ENCODE measurements around the gene NLRP6. TPM values are rescaled to one million over a fixed set of nuclear protein-coding genes. Genes with fewer than 3 reads are reported as not detected.
"Not testable (repeated sequence)": the region's sequence is repeated elsewhere in the genome, so short reads cannot be mapped to it uniquely, and the experiment has no call there.

The NLRP6 gene
- total RNA-seq, 1 donor from 2014 or later: not detected

GRCh38 chr11:319121-319887, 41.1 kb downstream of the NLRP6 start:
- DNase-seq (ENCODE audit: extremely low read depth, low read depth, low spot score): not testable (repeated sequence)

GRCh38 chr11:319888-320273, 41.7 kb downstream of the NLRP6 start:
- not testable (repeated sequence) for DNase-seq (ENCODE audit: extremely low read depth, low read depth, low spot score)

DNA sequence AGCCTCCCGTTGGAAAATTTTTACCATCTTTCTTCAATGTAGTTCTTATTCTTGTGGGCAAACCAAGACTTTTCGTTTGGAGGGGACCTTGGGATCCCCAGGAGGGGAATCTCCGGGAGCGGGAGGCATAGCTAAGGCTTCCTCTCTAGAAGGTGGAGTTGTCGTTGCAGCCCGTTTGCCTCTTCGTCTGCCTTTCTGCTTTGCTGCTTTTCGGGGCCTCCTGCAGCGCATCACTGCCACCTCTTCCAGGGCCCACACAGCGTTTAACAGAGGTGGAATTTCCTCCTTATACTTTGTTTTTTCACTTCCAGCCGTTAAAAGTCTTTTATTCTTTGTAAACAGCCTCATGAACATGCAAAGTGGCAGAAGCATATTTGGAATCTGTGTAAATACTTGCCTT, 45.9 kb downstream of the NLRP6 start:
- no peak for DNase-seq (ENCODE audit: extremely low read depth, low read depth, low spot score)

DNA sequence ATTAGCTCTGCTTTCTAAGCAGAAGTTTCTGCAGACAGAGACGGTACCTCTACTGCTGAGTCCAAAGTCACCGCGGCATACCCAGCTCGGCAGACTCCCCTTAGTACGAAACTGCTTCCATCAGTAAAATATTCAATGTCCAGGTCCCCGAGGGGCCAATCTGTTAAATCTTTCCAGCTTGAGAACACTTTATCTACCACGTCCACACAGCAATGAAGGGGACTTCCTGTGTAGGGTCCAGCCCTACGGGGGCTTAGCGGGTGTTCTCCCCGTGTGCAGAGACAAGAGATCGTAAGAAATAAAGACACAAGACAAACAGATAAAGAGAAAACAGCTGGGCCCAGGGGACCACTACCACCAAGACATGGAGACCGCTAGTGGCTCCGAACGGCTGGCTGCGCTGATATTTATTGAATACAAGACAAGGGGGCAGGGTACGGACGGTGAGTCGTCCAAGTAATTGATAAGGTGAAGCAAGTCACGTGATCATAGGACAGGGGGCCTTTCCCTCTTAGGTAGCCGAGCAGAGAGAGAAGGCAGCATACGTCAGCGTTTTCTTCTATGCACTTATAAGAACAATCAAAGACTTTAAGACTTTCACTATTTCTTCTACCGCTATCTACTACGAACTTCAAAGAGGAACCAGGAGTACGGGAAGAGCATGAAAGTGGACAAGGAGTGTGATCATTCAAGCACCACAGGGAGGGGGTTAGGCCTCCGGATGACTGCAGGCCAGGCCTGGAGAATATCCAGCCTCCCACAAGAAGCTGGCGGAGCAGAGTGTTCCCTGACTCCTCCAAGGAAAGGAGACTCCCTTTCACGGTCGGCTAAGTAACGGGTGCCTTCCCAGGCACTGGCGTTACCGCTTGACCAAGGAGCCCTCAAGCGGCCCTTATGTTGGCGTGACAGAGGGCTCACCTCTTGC, 46.6 kb downstream of the NLRP6 start:
- DNase-seq (ENCODE audit: extremely low read depth, low read depth, low spot score): not testable (repeated sequence)

DNA sequence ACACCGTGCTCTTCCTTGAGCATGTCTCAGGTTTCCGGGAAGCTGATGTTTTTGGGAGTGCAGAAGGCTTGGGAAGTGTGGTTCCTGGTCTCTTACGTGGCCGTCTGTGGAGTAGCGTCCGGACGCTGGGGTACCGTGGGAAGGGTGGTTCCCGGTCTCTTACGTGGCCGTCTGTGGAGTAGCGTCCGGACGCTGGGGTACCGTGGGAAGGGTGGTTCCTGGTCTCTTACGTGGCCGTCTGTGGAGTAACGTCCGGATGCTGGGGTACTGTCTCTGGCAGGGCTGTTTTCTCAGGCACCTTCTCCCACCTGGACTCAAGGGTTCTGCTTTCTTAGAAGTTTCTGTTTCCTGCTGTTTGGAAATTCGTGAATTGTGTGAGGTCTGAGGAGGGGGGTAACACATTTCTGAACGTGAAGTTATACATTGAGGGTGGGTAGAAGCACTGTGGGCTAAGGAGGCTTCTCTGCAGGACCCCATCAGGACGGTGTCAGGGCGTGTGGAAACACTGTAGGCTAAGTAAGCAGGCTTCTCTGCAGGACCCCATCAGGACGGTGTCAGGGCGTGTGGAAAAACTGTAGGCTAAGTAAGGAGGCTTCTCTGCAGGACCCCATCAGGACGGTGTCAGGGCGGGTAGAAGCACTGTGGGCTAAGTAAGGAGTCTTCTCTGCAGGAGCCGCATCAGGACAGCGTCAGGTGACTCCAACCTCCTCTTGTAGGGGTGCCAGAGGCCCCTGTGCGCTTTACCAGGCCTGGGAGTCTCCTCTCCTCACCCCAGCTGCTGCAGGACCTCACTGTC, 47.8 kb downstream of the NLRP6 start:
- no peak for DNase-seq (ENCODE audit: extremely low read depth, low read depth, low spot score)

- DNase-seq (ENCODE audit: extremely low read depth, low read depth, low spot score): no peak
Observed at GRCh38 chr11:326592-326841, 48.3 kb downstream of the NLRP6 start.

- no peak for DNase-seq (ENCODE audit: extremely low read depth, low read depth, low spot score)
Observed at GRCh38 chr11:326842-327580, 48.8 kb downstream of the NLRP6 start.

DNA sequence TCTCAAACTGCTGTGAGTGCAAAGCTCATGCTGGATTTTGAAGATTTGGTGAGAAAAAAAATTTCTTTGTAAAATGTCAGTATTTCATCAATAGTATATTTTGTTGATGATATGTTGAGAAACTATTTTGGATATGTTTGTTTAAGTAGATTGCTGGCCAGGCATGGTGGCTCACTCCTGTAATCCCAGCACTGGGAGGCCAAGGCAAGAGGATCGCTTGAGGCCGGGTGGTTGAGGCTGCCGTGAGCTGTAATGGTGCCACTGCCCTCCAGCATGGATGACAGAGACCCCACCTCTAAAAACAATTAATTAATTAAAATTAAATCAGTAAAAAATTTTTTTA, 49.3 kb downstream of the NLRP6 start:
- DNase-seq (ENCODE audit: extremely low read depth, low read depth, low spot score): no peak

DNA sequence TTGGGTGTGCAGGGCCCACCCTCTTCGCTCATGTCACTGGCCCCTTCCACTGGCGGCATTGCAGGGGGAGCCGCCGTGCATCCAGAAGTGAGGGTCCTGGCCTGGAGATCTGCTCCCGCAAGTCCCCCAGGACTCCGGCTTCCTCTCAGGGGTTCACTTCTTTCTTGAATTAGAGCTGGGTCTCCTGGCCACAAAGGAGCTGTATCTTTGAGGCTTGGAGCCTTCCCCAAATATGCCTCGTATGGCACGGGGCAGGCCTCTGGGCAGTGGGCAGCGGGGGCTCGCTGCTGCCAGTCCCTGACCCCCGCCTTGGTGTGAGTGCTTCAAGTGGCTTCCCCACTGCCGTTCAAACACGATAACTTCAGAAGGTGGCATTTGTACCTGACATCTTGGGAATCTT, 49.8 kb downstream of the NLRP6 start:
- no peak for DNase-seq (ENCODE audit: extremely low read depth, low read depth, low spot score)

DNA sequence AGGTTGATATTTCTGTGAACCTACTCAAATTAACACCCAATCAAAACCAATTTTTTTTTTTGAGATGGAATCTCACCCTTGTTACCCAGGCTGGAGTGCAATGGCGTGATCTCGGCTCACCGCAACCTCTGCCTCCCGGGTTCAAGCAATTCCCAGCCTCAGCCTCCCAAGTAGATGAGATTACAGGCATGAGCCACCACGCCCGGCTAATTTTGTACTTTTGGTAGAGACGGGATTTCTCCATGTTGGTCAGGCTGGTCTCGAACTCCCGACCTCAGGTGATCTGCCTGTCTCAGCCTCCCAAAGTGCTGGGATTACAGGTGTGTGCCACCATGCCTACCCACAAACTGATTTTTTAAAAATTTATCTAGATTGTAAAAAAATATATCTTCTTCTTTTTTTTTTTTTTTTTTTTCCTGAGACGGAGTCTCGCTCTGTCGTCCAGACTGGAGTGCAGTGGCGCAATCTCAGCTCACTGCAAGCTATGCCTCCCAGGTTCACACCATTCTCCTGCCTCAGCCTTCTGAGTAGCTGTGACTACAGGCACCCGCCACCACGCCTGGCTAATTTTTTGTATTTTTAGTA, 50.4 kb downstream of the NLRP6 start:
- DNase-seq (ENCODE audit: extremely low read depth, low read depth, low spot score): not testable (repeated sequence)

DNA sequence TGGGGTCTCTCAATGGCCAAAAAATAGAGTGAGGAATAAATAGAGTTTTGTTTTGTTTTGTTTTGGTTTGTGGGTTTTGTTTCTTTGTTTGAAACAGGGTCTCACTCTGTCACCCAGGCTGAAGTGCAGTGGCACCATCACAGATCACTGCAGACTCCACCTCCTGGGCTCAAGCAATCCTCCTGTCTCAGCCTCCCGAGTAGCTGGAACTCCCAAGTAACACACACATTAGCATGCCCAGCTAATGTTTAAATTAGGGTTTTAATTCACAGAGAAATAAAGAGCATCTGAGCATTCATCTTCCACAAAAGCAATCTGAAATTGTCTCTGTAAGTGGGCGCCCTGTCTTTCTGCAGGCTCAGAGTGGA, 51.7 kb downstream of the NLRP6 start:
- DNase-seq (ENCODE audit: extremely low read depth, low read depth, low spot score): no peak

GRCh38 chr11:330307-330693, 52.1 kb downstream of the NLRP6 start:
- no peak for DNase-seq (ENCODE audit: extremely low read depth, low read depth, low spot score)

- no peak for DNase-seq (ENCODE audit: extremely low read depth, low read depth, low spot score)
Observed at GRCh38 chr11:330694-331357, 52.6 kb downstream of the NLRP6 start.

- no peak for DNase-seq (ENCODE audit: extremely low read depth, low read depth, low spot score)
Observed at GRCh38 chr11:331358-332060, 53.3 kb downstream of the NLRP6 start.

- DNase-seq (ENCODE audit: extremely low read depth, low read depth, low spot score): no peak
Observed at GRCh38 chr11:332651-333480, 54.7 kb downstream of the NLRP6 start.

DNA sequence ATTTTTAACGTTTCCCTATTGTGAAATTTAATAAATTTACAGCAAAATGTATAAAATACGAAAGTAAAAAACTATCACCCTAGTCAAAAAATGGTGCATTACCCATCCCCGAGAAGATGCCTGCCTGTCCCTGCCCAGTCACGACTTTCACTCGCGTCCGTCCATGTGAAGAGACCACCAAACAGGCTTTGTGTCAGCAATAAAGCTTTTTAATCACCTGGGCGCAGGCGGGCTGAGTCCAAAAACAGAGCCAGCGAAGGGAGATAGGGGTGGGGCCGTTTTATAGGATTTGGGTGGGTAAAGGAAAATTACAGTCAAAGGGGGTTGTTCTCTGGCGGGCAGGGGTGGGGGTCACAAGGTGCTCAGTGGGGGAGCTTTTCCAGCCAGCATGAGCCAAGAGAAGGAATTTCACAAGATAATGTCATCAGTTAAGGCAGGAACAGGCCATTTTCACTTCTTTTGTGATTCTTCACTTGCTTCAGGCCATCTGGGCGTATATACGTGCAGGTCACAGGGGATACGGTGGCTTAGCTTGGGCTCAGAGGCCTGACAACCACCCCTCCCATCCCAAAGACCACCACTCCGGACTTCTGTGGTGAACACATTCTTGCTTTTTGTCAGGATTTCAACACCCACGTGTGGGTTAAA, 55.5 kb downstream of the NLRP6 start:
- DNase-seq (ENCODE audit: extremely low read depth, low read depth, low spot score): not testable (repeated sequence)

- DNase-seq (ENCODE audit: extremely low read depth, low read depth, low spot score): no peak
Observed at GRCh38 chr11:334264-334994, 56.2 kb downstream of the NLRP6 start.

All from glomerular endothelial cell (primary cell).